Uterus (tissue), 4 donors: ENCODE results near the gene C17orf50. TPM values are rescaled to one million over a fixed set of nuclear protein-coding genes. Genes with fewer than 3 reads are reported as not detected.

Experiments
- DNase-seq, 2 donors: peaks; one replicate each; pipeline ENCODE4 v3.0.0-alpha.2; 2019 to 2020
- H3K27ac ChIP-seq, 2 donors: fragments of 200-600 bp; sonication (generic); 1 replicate in 1 of 2; 2 replicates in 1 of 2; pipeline ENCODE4 v1.5.1; 2016 to 2018
- H3K27me3 ChIP-seq, 2 donors: fragments of 200-600 bp; sonication (generic); one replicate each; pipeline ENCODE4 v1.5.1; 2018 to 2019; ENCODE audit warnings: control low read depth in 1 of 2
- H3K36me3 ChIP-seq, 2 donors: fragments of 200-600 bp; sonication (generic); one replicate each; pipeline ENCODE4 v1.5.1; 2019; ENCODE audit warnings: control low read depth in 1 of 2
- H3K4me1 ChIP-seq, 2 donors: fragments of 200-600 bp; sonication (generic); one replicate each; pipeline ENCODE4 v1.5.1; 2018 to 2019; ENCODE audit warnings: control low read depth in 1 of 2
- H3K4me3 ChIP-seq, 2 donors: fragments of 200-600 bp; sonication (generic); 1 replicate in 1 of 2; 2 replicates in 1 of 2; pipeline ENCODE4 v1.5.1; 2018 to 2019; ENCODE audit warnings: mild to moderate bottlenecking in 1 of 2
- H3K9me3 ChIP-seq, 2 donors: fragments of 200-600 bp; sonication (generic); one replicate each; pipeline ENCODE4 v1.5.1; 2019; ENCODE audit warnings: control low read depth in 1 of 2
- POLR2A ChIP-seq, 2 donors: fragments of 450-650 bp; IDR thresholded peaks; one replicate each; pipeline ENCODE4 v1.6.1; 2016; ENCODE audit warnings: antibody characterized with exemption in 2 of 2, mild to moderate bottlenecking in 1 of 2, moderate library complexity in 1 of 2
- intact Hi-C: fragments of 100-400 bp; cut with DNase I; formaldehyde crosslinking; loops from one replicate; pipeline ENCODE4 v1.15.1; 2023; ENCODE audit warnings: low total_unique reads
- total RNA-seq, 4 donors: library from RNA; depleted of rRNA in 3 of 4; stranded (reverse); fragments of >200 nt in 3 of 4; gene quantifications; one replicate each; pipeline versions ENCODE4 v1.1.0 to v1.2.4, GENCODE V29; 2014 to 2023
- TF ChIP-seq, protein P1 (sequence below), 4 experiments: fragments of 200-600 bp in 2 of 4; fragments of 450-650 bp in 2 of 4; sonication (generic) in 2 of 4; IDR thresholded peaks; one replicate each; pipeline ENCODE4 v1.5.1; 2016 to 2019; ENCODE audit warnings: antibody characterized with exemption in 4 of 4, mild to moderate bottlenecking in 2 of 4, moderate library complexity in 1 of 4
- donor health status: DM: yes; HTN: yes; CAD: no.

C17orf50 gene
- total RNA-seq, 4 donors from 2014 or later: not detected

DNA sequence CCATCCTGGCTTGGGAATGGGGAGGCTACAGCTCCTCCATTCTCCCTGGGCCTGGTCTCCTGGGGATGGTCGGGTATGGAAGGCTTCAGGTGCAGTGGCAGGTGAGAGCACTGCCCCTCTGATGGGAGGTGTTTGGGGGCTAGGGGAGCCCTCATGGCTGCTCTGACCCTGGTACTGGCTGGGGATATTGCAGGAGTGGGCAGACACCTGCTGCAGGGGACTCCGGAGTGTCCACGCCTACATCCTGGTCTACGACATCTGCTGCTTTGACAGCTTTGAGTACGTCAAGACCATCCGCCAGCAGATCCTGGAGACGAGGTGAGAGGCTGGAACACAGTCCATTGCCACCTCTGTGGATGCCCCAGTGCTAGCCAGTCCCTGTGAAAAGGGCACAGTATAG lies 20.5 kb upstream of the C17orf50 start:
- no peak for DNase-seq
- no peak for TF ChIP-seq POLR2A (IDR thresholded peaks at IDR 0.05)
- TF ChIP-seq, protein P1, sequence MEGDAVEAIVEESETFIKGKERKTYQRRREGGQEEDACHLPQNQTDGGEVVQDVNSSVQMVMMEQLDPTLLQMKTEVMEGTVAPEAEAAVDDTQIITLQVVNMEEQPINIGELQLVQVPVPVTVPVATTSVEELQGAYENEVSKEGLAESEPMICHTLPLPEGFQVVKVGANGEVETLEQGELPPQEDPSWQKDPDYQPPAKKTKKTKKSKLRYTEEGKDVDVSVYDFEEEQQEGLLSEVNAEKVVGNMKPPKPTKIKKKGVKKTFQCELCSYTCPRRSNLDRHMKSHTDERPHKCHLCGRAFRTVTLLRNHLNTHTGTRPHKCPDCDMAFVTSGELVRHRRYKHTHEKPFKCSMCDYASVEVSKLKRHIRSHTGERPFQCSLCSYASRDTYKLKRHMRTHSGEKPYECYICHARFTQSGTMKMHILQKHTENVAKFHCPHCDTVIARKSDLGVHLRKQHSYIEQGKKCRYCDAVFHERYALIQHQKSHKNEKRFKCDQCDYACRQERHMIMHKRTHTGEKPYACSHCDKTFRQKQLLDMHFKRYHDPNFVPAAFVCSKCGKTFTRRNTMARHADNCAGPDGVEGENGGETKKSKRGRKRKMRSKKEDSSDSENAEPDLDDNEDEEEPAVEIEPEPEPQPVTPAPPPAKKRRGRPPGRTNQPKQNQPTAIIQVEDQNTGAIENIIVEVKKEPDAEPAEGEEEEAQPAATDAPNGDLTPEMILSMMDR (IDR thresholded peaks at IDR 0.05): no peak
- no peaks in the 10 kb centered on the region for H3K36me3 ChIP-seq
- H3K4me3 ChIP-seq: no peak overlapping the region
- H3K9me3 ChIP-seq: no peaks in the 10 kb centered on the region
- peaks cover 3 to 15% of the 10 kb centered on the region in 2 donors for H3K27me3 ChIP-seq
- intact Hi-C loops: no loop called here
- peaks cover 0 to 5% of the 10 kb centered on the region in 2 donors for H3K4me1 ChIP-seq
- no peak overlapping the region for H3K27ac ChIP-seq

DNA sequence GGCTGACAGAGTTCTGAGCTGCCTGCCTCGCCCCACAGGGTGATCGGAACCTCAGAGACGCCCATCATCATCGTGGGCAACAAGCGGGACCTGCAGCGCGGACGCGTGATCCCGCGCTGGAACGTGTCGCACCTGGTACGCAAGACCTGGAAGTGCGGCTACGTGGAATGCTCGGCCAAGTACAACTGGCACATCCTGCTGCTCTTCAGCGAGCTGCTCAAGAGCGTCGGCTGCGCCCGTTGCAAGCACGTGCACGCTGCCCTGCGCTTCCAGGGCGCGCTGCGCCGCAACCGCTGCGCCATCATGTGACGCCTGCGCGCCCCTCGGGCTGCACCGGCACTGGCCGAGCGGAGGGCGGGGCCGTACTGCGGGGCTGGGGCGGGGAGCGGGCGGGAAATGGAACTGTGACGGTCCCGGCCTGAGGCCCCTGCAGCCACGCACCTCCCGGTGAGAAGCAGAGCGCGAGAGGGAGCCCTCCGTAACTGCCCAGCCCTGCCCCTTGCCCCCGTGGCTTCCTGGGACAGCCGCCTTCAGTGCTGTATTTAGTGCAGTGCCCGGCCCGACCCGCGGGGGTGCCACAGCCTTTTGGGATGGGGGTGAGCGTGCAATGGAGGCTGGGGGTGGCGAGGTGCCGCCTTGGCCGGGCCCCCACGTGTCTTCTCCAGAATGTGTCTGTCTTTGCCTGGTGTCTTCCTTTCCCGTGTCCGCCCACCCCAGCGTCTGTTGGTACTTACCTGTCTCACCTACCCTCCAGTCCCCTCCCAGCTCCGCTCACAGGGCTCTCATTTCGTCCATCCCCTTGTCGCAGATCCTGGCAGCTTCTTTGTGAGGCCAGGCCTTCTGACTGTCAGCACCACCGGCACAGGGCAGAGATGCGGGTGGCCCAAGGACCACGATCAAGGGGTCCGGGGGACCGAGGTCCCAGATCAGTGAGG lies 19.4 kb upstream of the C17orf50 start:
- Histone ChIP-seq H3K4me3 (no peak overlapping the region), H3K9me3 (no peaks in the 10 kb centered on the region), H3K27ac (no peak overlapping the region), H3K27me3 (peaks cover 3 to 15% of the 10 kb centered on the region in 2 donors), H3K36me3 (no peaks in the 10 kb centered on the region), H3K4me1 (peaks cover 0 to 5% of the 10 kb centered on the region in 2 donors)
- TF ChIP-seq, protein P1 (IDR thresholded peaks at IDR 0.05): no peak
- no peak for TF ChIP-seq POLR2A (IDR thresholded peaks at IDR 0.05)
- DNase-seq: no peak
- intact Hi-C loops: no loop called here

DNA sequence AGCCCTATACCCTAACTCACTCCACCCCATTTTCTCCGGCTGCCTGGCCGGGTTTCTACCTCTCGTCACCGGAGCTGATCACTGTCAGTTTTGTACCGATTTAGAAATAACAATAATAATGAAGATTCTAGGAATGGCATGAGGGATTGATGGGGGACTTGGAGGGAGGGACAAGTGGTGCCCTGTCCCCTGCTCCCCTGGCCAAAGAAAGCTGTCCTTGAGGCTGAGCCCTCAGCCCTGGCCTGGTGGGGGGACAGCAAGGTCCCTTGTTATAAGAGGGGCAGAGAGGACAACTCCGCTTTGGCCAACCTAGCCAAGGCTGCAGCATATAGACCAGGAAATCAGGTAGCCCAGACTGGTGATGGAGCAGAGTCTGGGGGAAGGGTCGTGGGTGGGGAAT lies 18.2 kb upstream of the C17orf50 start:
- H3K4me3 ChIP-seq: no peak overlapping the region
- H3K9me3 ChIP-seq: no peaks in the 10 kb centered on the region
- intact Hi-C loops: no loop called here
- no peak for DNase-seq
- peaks cover 3 to 15% of the 10 kb centered on the region in 2 donors for H3K27me3 ChIP-seq
- H3K27ac ChIP-seq: no peak overlapping the region
- H3K4me1 ChIP-seq: peaks cover 0 to 5% of the 10 kb centered on the region in 2 donors
- TF ChIP-seq, protein P1 (IDR thresholded peaks at IDR 0.05): no peak
- TF ChIP-seq POLR2A (IDR thresholded peaks at IDR 0.05): no peak
- H3K36me3 ChIP-seq: no peaks in the 10 kb centered on the region

DNA sequence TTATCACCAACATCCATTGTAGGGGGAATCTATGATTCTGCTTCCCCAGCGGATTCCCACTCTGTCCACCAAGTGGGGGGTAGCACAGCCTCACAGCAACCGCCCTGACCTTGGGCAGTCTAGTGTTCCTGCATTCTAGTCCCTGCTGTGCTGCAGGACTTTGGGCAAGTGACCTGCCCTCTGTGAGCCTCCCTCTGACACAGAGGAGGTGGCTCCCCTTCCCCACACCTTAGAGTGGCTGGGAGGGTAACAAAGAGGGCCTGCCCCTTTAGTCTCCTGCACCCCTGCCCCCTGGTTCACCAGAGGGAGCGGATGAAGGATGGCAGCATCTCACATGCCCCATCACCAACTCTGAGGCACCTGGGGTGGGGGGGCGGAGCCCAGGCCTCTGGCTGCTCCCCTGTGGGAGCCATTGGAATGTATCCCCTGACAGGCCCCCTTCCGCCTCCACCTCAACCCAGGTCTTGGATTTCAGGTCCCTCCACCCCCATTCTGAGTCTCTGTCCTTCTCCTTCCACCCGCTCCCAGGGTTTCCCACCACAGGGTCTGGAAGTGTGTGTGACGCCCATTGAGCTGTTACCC lies 17.7 kb upstream of the C17orf50 start:
- Histone ChIP-seq H3K27ac (no peak overlapping the region), H3K4me1 (peaks cover 0 to 5% of the 10 kb centered on the region in 2 donors), H3K9me3 (no peaks in the 10 kb centered on the region), H3K4me3 (no peak overlapping the region), H3K27me3 (peaks cover 3 to 15% of the 10 kb centered on the region in 2 donors), H3K36me3 (no peaks in the 10 kb centered on the region)
- intact Hi-C loops: no loop called here
- TF ChIP-seq, protein P1 (IDR thresholded peaks at IDR 0.05): no peak
- TF ChIP-seq POLR2A (IDR thresholded peaks at IDR 0.05): no peak
- no peak for DNase-seq
